Measurements from ENCODE around the gene ITGB5. TPM values are rescaled to one million over a fixed set of nuclear protein-coding genes. Genes with fewer than 3 reads are reported as not detected.
A peak's percentile ranks its signal among the peaks of the same experiment; 100 is the strongest.

ITGB5 gene
- total RNA-seq, 1 experiment from 2014 or later = 116 TPM

GRCh38 chr3:124779751-124780191 is 107.4 kb downstream of the ITGB5 start:
- Histone ChIP-seq H3K36me3 (ENCODE audit: insufficient read depth, low read length, poor library complexity, severe bottlenecking) (no peaks in the 10 kb centered on the region), H3K27ac (ENCODE audit: low read depth, low read length, poor library complexity, severe bottlenecking) (peak overlapping the region; percentile 29), H3K4me3 (ENCODE audit: low read depth, low read length, poor library complexity, severe bottlenecking) (no peak overlapping the region), H3K4me1 (ENCODE audit: insufficient read depth, low read length, poor library complexity, severe bottlenecking) (peaks cover 51% of the 10 kb centered on the region), H3K27me3 (replicated peaks; ENCODE audit: insufficient read depth, low read depth, low read length, poor library complexity) (no peaks in the 10 kb centered on the region), H3K9me3 (ENCODE audit: low read depth, low read length, poor library complexity, severe bottlenecking) (no peaks in the 10 kb centered on the region)
- ChIA-PET CTCF (no interaction called here), POLR2A (ENCODE audit: low non-redundant PET) (interaction anchor here (0.6 kb wide), 1 partner anchor 19 kb away, joined by 6 read pairs; no protein-coding TSS in a partner anchor)
- TF ChIP-seq EZH2 (IDR thresholded peaks at IDR 0.05; ENCODE audit: borderline replicate concordance, low read depth, low read length, poor library complexity, severe bottlenecking) = no peak
- TF ChIP-seq, protein P1, sequence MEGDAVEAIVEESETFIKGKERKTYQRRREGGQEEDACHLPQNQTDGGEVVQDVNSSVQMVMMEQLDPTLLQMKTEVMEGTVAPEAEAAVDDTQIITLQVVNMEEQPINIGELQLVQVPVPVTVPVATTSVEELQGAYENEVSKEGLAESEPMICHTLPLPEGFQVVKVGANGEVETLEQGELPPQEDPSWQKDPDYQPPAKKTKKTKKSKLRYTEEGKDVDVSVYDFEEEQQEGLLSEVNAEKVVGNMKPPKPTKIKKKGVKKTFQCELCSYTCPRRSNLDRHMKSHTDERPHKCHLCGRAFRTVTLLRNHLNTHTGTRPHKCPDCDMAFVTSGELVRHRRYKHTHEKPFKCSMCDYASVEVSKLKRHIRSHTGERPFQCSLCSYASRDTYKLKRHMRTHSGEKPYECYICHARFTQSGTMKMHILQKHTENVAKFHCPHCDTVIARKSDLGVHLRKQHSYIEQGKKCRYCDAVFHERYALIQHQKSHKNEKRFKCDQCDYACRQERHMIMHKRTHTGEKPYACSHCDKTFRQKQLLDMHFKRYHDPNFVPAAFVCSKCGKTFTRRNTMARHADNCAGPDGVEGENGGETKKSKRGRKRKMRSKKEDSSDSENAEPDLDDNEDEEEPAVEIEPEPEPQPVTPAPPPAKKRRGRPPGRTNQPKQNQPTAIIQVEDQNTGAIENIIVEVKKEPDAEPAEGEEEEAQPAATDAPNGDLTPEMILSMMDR (conservative IDR thresholded peaks at IDR 0.05; ENCODE audit: low read depth, low read length) = no peak
- BruUV-seq (replicated peaks) = no TSS peak
- intact Hi-C loops (cut with micrococcal nuclease; ENCODE audit: unreplicated experiment) = no loop called here
- DNase-seq (ENCODE audit: low spot score) = no peak

GRCh38 chr3:124779116-124779515 is 108.0 kb downstream of the ITGB5 start:
- CTCF ChIA-PET = no interaction called here
- POLR2A ChIA-PET (ENCODE audit: low non-redundant PET) = no interaction called here
- no peaks in the 10 kb centered on the region for H3K36me3 ChIP-seq (ENCODE audit: insufficient read depth, low read length, poor library complexity, severe bottlenecking)
- peaks cover 58% of the 10 kb centered on the region for H3K4me1 ChIP-seq (ENCODE audit: insufficient read depth, low read length, poor library complexity, severe bottlenecking)
- no peak for DNase-seq (ENCODE audit: low spot score)
- intact Hi-C loops (cut with micrococcal nuclease; ENCODE audit: unreplicated experiment) = no loop called here
- peak overlapping the region; percentile 49 for H3K27ac ChIP-seq (ENCODE audit: low read depth, low read length, poor library complexity, severe bottlenecking)
- no peaks in the 10 kb centered on the region for H3K9me3 ChIP-seq (ENCODE audit: low read depth, low read length, poor library complexity, severe bottlenecking)
- H3K4me3 ChIP-seq (ENCODE audit: low read depth, low read length, poor library complexity, severe bottlenecking) = no peak overlapping the region
- no TSS peak for BruUV-seq (replicated peaks)
- TF ChIP-seq EZH2 (IDR thresholded peaks at IDR 0.05; ENCODE audit: borderline replicate concordance, low read depth, low read length, poor library complexity, severe bottlenecking) = no peak
- TF ChIP-seq, protein P1 (conservative IDR thresholded peaks at IDR 0.05; ENCODE audit: low read depth, low read length) = no peak
- no peaks in the 10 kb centered on the region for H3K27me3 ChIP-seq (replicated peaks; ENCODE audit: insufficient read depth, low read depth, low read length, poor library complexity)

DNA sequence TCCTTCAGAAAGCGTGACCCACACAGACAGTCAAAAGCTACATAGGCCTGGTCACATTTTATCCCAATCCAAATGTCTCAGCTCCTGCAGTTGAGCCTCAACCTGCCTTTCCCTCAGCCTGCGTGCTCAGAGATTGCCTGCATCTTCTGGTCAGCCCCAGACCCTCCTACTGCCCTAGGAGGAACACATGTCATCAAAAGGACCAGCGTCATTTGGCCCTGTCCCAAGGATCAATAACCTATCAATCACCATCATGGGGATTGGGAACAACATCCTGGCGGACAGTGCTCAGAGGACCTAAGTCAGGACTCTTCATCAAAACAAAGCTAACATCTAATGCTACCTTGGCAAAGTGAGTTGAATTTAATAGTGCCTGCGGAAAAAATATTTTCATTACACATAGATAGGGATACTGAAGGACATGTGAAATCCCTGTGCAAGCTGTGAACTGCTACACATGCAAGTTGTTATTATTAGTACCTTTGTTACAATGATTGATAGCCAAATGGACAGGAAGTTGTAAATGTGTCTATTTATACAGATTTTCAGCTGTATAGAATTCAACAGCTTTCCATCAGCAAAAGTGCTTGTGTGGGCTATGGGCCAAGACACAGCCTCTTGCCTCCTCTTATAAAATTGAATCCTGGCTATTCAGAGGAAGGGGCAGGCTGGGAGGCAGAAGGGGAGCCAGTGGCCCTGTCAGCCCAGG is 109.2 kb downstream of the ITGB5 start:
- peak; percentile 73 for DNase-seq (ENCODE audit: low spot score)
- no peaks in the 10 kb centered on the region for H3K9me3 ChIP-seq (ENCODE audit: low read depth, low read length, poor library complexity, severe bottlenecking)
- H3K4me3 ChIP-seq (ENCODE audit: low read depth, low read length, poor library complexity, severe bottlenecking) = no peak overlapping the region
- peaks cover 7% of the 10 kb centered on the region for H3K36me3 ChIP-seq (ENCODE audit: insufficient read depth, low read length, poor library complexity, severe bottlenecking)
- H3K27ac ChIP-seq (ENCODE audit: low read depth, low read length, poor library complexity, severe bottlenecking) = peak overlapping the region; percentile 65
- peaks cover 70% of the 10 kb centered on the region for H3K4me1 ChIP-seq (ENCODE audit: insufficient read depth, low read length, poor library complexity, severe bottlenecking)
- ChIA-PET CTCF (interaction anchor here (0.7 kb wide), 1 partner anchor 17 kb away, joined by 3 read pairs; no protein-coding TSS in a partner anchor), POLR2A (ENCODE audit: low non-redundant PET) (no interaction called here)
- intact Hi-C loops (cut with micrococcal nuclease; ENCODE audit: unreplicated experiment) = no loop called here
- no TSS peak for BruUV-seq (replicated peaks)
- TF ChIP-seq EZH2 (IDR thresholded peaks at IDR 0.05; ENCODE audit: borderline replicate concordance, low read depth, low read length, poor library complexity, severe bottlenecking) = no peak
- TF ChIP-seq, protein P1 (conservative IDR thresholded peaks at IDR 0.05; ENCODE audit: low read depth, low read length) = no peak
- no peaks in the 10 kb centered on the region for H3K27me3 ChIP-seq (replicated peaks; ENCODE audit: insufficient read depth, low read depth, low read length, poor library complexity)
